HG03439 (cell line): ENCODE data around the gene UVSSA.
"Not testable (repeated sequence)": the region's sequence is repeated elsewhere in the genome, so short reads cannot be mapped to it uniquely, and the experiment has no call there.

Source experiments
- ATAC-seq: cut with Tn5 transposase; IDR thresholded peaks from one replicate; pipeline ENCODE4 v1.9.1; 2021; ENCODE audit warnings: mild to moderate bottlenecking, moderate library complexity; ENCODE audit not compliant: unreplicated experiment

Gene UVSSA

GRCh38 chr4:1362521-1362920 lies 15.5 kb downstream of the UVSSA start:
- ATAC-seq, result no peak

GRCh38 chr4:1363513-1363912 lies 16.5 kb downstream of the UVSSA start:
- no peak for ATAC-seq

GRCh38 chr4:1364217-1364616 lies 17.2 kb downstream of the UVSSA start:
- no peak for ATAC-seq

GRCh38 chr4:1364748-1365147 lies 17.7 kb downstream of the UVSSA start:
- ATAC-seq, result no peak

GRCh38 chr4:1365271-1366178 lies 18.5 kb downstream of the UVSSA start:
- ATAC-seq, result no peak

- no peak for ATAC-seq
Observed at GRCh38 chr4:1366371-1367229, 19.6 kb downstream of the UVSSA start.

- ATAC-seq, result no peak
Observed at GRCh38 chr4:1367230-1367935, 20.4 kb downstream of the UVSSA start.

- no peak for ATAC-seq
Observed at GRCh38 chr4:1367936-1368289, 20.9 kb downstream of the UVSSA start.

GRCh38 chr4:1368421-1369090 lies 21.5 kb downstream of the UVSSA start:
- no peak for ATAC-seq

- no peak for ATAC-seq
Observed at GRCh38 chr4:1369091-1369450, 22.1 kb downstream of the UVSSA start.

GRCh38 chr4:1369479-1370079 lies 22.6 kb downstream of the UVSSA start:
- ATAC-seq, result no peak

GRCh38 chr4:1370321-1371124 lies 23.5 kb downstream of the UVSSA start:
- no peak for ATAC-seq

- ATAC-seq, result no peak
Observed at GRCh38 chr4:1371176-1372165, 24.5 kb downstream of the UVSSA start.

GRCh38 chr4:1372576-1372975 lies 25.6 kb downstream of the UVSSA start:
- ATAC-seq, result not testable (repeated sequence)

GRCh38 chr4:1373892-1374705 lies 27.1 kb downstream of the UVSSA start:
- no peak for ATAC-seq

GRCh38 chr4:1374706-1375045 lies 27.7 kb downstream of the UVSSA start:
- ATAC-seq, result no peak

GRCh38 chr4:1375051-1375721 lies 28.2 kb downstream of the UVSSA start:
- no peak for ATAC-seq
